Activated CD4-positive, alpha-beta memory T cell treated with anti-CD3 and anti-CD28 coated beads, Interleukin-2, amount 10 ng/mL, durations not matched to agents 7 days and 5 days (primary cell): ENCODE measurements around the gene BMP5. TPM values are rescaled to one million over a fixed set of nuclear protein-coding genes. Genes with fewer than 3 reads are reported as not detected.
"Not testable (repeated sequence)": the region's sequence is repeated elsewhere in the genome, so short reads cannot be mapped to it uniquely, and the experiment has no call there.

Experiments used
- CTCF ChIA-PET: fragments of 350-600 bp; sonication (Branson Sonifier 250); formaldehyde crosslinking; loops from one replicate; lab custom pipeline; 2021; ENCODE audit warnings: antibody characterized with exemption, inconsistent platforms; lab: Charles Lee
- POLR2A ChIA-PET: fragments of 350-600 bp; sonication (Branson Sonifier 250); formaldehyde crosslinking; loops from one replicate; lab custom pipeline; 2021; ENCODE audit warnings: antibody characterized with exemption; lab: Charles Lee
- DNase-seq: peaks from one replicate; pipeline ENCODE4 v3.0.0-alpha.2; 2020
- H3K27ac Mint-ChIP-seq: one replicate; pipeline ENCODE4 v1.8.0; 2021; ENCODE audit warnings: mild to moderate bottlenecking, mixed read lengths
- H3K27me3 Mint-ChIP-seq: one replicate; pipeline ENCODE4 v1.8.0; 2021; ENCODE audit warnings: mixed read lengths
- H3K36me3 Mint-ChIP-seq: one replicate; pipeline ENCODE4 v1.8.0; 2021; ENCODE audit warnings: low read depth, mixed read lengths
- H3K4me1 Mint-ChIP-seq: one replicate; pipeline ENCODE4 v1.8.0; 2021; ENCODE audit warnings: mixed read lengths
- H3K4me3 Mint-ChIP-seq: one replicate; pipeline ENCODE4 v1.8.0; 2021; ENCODE audit warnings: mild to moderate bottlenecking, mixed read lengths
- H3K9me3 Mint-ChIP-seq: one replicate; pipeline ENCODE4 v1.8.0; 2021; ENCODE audit warnings: mixed read lengths
- total RNA-seq, 2 experiments: library from RNA; stranded (reverse); gene quantifications; one replicate each; pipeline ENCODE4 v1.2.3, GENCODE V29; 2021

Gene BMP5
- not detected for total RNA-seq

DNA sequence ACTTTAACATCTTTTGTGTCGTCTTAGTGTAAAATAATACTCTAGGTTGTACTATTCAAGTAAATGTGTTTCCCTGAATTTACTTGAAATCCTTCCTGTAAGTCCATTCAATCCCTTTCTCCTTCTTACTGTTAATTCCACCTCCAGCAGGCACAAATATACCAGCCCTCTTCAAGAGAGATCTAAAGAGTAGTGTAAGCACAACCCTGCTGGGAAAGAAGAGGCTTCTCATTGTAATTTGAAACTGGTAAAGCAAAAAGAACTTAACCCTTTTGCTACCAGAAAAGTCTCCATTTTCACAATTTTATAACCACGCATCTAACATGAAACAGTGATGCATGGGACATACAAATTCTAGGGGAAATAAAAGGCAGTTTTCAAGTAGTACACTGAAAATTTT, at the start of gene BMP5:
Gene BMP5, minus strand, starts transcription at position 191 of the 400 bp plus-strand sequence. CDS start 725 bp downstream, outside the sequence.
- Mint-ChIP-seq H3K27me3 (no peaks in the 10 kb centered on the region), H3K9me3 (no peaks in the 10 kb centered on the region), H3K4me1 (no peaks in the 10 kb centered on the region), H3K4me3 (no peak within 1 kb of the TSS), H3K36me3 (no peaks in the 10 kb centered on the region), H3K27ac (no peak within 1 kb of the TSS)
- ChIA-PET CTCF (no interaction called here), POLR2A (no interaction called here)
- DNase-seq = no peak

DNA sequence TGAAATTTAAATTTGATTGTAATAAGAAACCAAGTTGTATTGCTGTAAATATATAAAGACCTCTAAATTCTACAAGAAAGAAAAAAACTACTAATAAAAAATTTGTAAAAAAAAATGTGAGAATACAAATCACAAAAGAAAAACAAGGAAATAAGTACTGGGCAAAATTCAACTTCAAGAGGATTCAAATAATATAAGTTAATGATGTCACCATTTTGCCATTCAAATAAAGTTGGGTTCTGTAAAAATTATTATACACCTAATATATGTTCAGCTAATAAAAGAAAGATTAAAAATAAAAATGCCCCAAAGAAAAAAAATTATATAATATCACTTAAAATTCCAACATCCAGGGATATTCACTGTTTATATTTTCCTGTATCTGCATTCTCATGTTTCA, 47.0 kb upstream of the BMP5 start:
- no peaks in the 10 kb centered on the region for H3K4me1 Mint-ChIP-seq
- CTCF ChIA-PET = no interaction called here
- H3K36me3 Mint-ChIP-seq = no peaks in the 10 kb centered on the region
- peaks cover 4% of the 10 kb centered on the region for H3K9me3 Mint-ChIP-seq
- no peaks in the 10 kb centered on the region for H3K27me3 Mint-ChIP-seq
- POLR2A ChIA-PET = no interaction called here
- no peak for DNase-seq
- H3K27ac Mint-ChIP-seq = no peak overlapping the region
- H3K4me3 Mint-ChIP-seq = no peak overlapping the region

DNA sequence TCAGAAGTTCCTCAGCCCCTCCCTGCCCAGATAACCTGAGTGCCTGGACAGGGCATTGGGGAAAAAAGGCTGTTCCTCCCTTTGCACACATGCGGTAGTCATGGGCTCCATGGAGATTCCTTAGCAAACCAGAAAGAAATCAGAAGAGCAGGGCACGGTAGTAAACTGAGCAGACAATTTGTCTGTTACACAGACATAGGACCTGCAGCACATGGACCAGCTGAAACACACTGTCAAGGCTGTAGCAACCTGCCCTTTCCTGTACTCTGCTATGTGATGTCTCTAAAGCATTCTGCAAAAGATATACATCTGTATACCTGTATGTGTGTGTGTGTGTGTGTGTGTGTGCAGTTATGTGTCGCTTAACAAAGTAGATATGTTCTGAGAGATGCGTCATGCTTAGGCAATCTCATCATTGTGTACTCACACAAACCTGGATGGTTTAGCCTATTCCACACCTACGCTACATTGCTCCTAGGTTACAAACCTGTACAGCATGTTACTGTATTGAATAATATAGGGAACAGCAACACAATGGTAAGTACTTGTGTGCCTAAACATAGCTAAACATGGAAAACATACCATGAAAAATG, 44.4 kb upstream of the BMP5 start:
- POLR2A ChIA-PET = no interaction called here

DNA sequence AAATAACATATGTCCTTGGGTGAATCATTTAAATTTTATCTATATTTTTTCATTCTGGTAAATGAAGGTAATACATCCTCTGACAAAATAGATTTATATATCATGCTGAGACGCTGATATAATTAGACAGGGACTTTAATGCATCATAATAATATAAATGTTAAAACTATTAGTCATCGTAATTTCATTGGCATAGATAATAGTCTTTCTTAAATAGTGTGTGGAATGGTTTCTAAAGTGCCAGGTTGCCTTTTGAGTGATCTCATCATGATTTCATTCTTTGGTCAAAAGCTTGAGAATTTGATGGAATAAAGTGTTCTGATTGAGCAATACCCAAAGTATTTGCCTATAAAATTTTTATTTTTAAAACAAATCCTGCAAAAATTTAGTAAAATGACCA, 43.2 kb upstream of the BMP5 start:
- no peak overlapping the region for H3K4me3 Mint-ChIP-seq
- CTCF ChIA-PET = no interaction called here
- no peaks in the 10 kb centered on the region for H3K36me3 Mint-ChIP-seq
- POLR2A ChIA-PET = no interaction called here
- DNase-seq = no peak
- H3K9me3 Mint-ChIP-seq = peaks cover 6% of the 10 kb centered on the region
- no peak overlapping the region for H3K27ac Mint-ChIP-seq
- H3K4me1 Mint-ChIP-seq = no peaks in the 10 kb centered on the region
- no peaks in the 10 kb centered on the region for H3K27me3 Mint-ChIP-seq

More for the DNA sequence above, 44.4 kb upstream of the BMP5 start:
- no peaks in the 10 kb centered on the region for H3K27me3 Mint-ChIP-seq
- H3K36me3 Mint-ChIP-seq = no peaks in the 10 kb centered on the region
- H3K4me3 Mint-ChIP-seq = no peak overlapping the region
- no peak overlapping the region for H3K27ac Mint-ChIP-seq
- H3K4me1 Mint-ChIP-seq = no peaks in the 10 kb centered on the region
- H3K9me3 Mint-ChIP-seq = peaks cover 6% of the 10 kb centered on the region
- DNase-seq = no peak
- CTCF ChIA-PET = no interaction called here

DNA sequence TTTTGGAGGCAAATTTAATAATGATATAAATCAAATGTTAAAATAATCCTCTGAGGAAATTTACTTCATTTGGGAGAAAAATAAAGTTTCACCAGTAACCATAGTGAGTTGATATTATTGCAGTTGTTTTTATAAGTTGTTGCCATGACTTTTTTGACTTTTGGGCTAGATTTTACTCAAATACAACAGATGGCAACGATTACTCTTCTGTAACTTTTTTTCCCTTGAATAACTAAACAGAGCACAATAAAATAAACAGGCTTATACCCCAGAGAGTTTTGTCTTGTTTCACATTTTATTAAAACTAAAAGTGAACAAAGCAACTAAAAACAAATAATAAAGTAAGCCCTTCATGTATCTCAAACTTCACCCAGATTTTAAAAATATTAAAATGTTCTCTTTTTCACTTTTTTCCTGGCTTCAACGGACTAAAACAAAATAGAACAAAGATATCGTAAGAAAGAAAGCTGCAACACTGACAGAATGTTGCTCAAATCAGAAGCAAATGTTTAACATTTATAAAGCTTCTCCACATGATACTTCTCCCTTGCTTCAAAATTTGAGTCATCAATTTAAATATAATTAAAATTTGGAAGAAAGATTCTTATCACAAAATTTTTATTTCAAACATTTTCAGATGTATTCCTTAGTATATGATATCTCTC, 42.5 kb upstream of the BMP5 start:
- H3K4me1 Mint-ChIP-seq = no peaks in the 10 kb centered on the region
- H3K27ac Mint-ChIP-seq = no peak overlapping the region
- ChIA-PET POLR2A (no interaction called here), CTCF (no interaction called here)
- H3K36me3 Mint-ChIP-seq = no peaks in the 10 kb centered on the region
- no peak overlapping the region for H3K4me3 Mint-ChIP-seq
- peaks cover 4% of the 10 kb centered on the region for H3K9me3 Mint-ChIP-seq
- DNase-seq = no peak
- no peaks in the 10 kb centered on the region for H3K27me3 Mint-ChIP-seq

DNA sequence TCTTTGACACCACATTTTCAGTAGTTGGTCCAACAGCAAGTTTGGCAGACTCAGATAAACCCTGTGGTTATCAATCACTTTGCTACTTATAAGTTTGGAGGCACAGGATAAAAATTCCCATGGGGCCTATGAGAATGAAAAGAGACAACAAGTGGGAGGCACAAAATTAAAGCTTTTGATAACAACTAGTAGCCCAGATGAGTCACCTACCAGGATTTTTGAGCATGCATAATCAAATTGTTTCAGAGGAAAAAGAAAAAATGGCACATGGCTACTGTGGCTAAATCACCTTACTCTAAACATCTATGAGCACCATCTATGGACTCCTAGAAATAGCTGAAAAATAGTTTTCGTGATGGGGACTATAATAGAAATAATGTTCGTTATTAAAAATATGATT, 40.8 kb upstream of the BMP5 start:
- no peak overlapping the region for H3K4me3 Mint-ChIP-seq
- peaks cover 4% of the 10 kb centered on the region for H3K9me3 Mint-ChIP-seq
- DNase-seq = no peak
- no peaks in the 10 kb centered on the region for H3K4me1 Mint-ChIP-seq
- ChIA-PET CTCF (no interaction called here), POLR2A (no interaction called here)
- no peaks in the 10 kb centered on the region for H3K27me3 Mint-ChIP-seq
- no peak overlapping the region for H3K27ac Mint-ChIP-seq
- H3K36me3 Mint-ChIP-seq = no peaks in the 10 kb centered on the region

DNA sequence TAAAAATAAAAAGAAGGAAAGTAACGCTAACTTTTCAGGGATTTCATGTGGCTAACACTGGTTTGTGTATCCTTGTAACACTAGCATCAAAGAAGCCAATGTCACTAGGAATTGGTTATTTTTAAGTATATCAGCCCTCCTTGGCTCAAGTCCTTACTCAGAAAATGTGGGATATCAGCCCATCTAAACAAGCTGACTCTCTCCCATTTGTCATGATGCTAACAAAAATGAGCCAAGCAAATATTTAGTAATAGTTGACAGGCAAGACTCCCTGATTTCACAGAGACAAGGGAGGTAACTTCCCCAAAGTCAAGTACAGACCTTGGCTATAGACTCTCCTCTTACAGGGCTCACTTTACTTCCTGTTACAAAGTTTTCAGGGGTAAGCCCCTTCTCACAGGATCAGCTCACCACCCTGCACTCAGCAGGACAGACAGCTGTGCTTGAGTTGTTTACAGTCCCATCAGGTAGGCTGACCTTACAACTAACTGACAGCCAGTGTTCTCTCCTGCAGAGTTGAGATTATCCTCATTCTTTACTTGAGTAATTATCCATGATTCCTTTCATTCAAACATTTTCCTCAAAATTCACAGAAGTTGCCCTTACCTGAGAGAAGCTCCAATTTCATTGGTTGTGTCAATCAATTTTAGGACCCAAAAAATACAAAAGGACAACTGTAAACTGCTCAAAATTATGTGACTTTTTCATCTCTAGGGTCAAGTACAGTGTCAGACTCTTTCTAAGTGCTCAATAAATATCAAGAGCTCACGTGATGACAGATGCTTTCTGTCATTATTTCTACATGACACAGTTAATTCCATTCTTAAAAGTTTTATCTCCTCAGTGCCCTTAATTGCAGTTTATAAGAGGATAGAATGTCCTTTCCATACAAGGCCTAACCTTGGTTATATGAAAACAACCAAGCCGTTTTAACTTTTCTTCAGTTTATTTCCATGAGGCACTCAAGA, 38.1 kb upstream of the BMP5 start:
- DNase-seq = no peak
- peaks cover 2% of the 10 kb centered on the region for H3K9me3 Mint-ChIP-seq
- H3K27me3 Mint-ChIP-seq = no peaks in the 10 kb centered on the region
- H3K4me3 Mint-ChIP-seq = no peak overlapping the region
- POLR2A ChIA-PET = no interaction called here
- no peak overlapping the region for H3K27ac Mint-ChIP-seq
- CTCF ChIA-PET = no interaction called here
- no peaks in the 10 kb centered on the region for H3K36me3 Mint-ChIP-seq
- H3K4me1 Mint-ChIP-seq = no peaks in the 10 kb centered on the region

DNA sequence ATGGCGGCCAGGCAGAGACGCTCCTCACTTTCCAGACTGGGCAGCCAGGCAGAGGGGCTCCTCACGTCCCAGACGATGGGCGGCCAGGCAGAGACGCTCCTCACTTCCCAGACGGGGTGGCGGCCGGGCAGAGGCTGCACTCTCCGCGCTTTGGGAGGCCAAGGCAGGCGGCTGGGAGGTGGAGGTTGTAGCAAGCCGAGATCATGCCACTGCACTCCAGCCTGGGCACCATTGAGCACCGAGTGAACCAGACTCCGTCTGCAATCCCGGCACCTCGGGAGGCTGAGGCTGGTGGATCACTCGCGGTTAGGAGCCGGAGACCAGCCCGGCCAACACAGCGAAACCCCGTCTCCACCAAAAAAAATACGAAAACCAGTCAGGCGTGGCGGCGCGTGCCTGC, 35.1 kb upstream of the BMP5 start:
- H3K27me3 Mint-ChIP-seq, CTCF ChIA-PET, H3K4me1 Mint-ChIP-seq, DNase-seq, H3K36me3 Mint-ChIP-seq, H3K9me3 Mint-ChIP-seq, POLR2A ChIA-PET, H3K27ac Mint-ChIP-seq, H3K4me3 Mint-ChIP-seq: not testable (repeated sequence)

DNA sequence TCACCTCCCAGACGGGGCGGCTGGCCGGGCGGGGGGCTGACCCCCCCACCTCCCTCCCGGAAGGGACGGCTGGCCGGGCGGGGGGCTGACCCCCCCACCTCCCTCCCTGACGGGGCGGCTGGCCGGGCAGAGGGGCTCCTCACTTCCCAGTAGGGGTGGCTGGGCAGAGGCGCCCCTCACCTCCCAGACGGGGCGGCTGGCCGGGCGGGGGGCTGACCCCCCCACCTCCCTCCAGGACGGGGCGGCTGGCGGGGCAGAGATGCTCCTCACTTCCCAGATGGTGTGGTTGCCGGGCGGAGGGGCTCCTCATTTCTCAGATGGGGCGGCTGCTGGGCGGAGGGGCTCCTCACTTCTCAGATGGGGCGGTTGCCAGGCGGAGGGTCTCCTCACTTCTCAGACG, 34.5 kb upstream of the BMP5 start:
- H3K4me3 Mint-ChIP-seq, DNase-seq, H3K4me1 Mint-ChIP-seq, H3K27me3 Mint-ChIP-seq, H3K27ac Mint-ChIP-seq, H3K9me3 Mint-ChIP-seq, POLR2A ChIA-PET, H3K36me3 Mint-ChIP-seq, CTCF ChIA-PET: not testable (repeated sequence)

DNA sequence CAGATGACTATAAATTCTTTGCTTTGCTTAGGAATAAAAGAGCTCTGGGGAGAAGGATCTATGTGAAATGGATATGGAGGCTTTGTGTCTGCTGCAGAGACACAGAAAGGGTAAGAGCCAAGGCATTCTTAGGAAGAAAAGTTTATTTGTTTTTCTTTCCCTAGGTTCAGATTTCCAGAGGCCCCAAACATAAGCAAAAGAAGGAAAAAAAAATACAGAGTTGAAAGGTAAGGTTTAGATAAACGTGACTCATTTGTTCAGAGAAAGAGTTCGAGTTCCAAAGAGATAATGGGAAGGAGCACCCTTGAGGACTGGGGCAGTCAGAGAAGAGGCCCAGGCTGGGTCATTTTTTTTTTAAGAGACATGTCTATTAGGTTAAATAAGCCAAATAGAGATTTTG, 27.4 kb upstream of the BMP5 start:
- H3K4me1 Mint-ChIP-seq = no peaks in the 10 kb centered on the region
- DNase-seq = no peak
- CTCF ChIA-PET = no interaction called here
- no peak overlapping the region for H3K27ac Mint-ChIP-seq
- POLR2A ChIA-PET = no interaction called here
- H3K36me3 Mint-ChIP-seq = no peaks in the 10 kb centered on the region
- no peak overlapping the region for H3K4me3 Mint-ChIP-seq
- no peaks in the 10 kb centered on the region for H3K27me3 Mint-ChIP-seq
- no peaks in the 10 kb centered on the region for H3K9me3 Mint-ChIP-seq

DNA sequence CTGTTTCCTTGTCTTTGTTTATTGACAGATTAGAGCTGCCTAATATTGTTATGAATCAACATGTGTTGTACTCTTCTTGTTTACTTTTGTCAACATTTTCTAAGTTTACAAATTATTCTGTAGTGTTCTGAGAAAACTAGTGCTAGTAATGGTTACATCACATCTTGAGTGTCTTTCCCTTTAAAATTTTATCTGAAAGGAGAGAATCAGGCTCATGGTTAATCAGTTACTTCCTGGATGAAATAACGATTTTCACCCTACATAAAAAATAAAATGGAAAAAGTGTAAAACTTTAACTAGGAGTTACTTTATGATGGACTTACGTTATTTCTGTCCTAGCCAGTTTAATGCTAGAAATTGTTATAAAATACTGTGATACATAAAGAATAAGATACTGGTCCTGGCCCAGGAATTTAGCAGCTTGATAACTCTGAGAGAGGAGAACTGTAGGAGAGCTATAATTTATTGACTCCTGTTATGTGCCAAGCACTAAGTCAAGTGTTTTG, 26.4 kb upstream of the BMP5 start:
- CTCF ChIA-PET = no interaction called here
- H3K27me3 Mint-ChIP-seq = no peaks in the 10 kb centered on the region
- no peak for DNase-seq
- no peak overlapping the region for H3K27ac Mint-ChIP-seq
- H3K36me3 Mint-ChIP-seq = no peaks in the 10 kb centered on the region
- POLR2A ChIA-PET = no interaction called here
- no peak overlapping the region for H3K4me3 Mint-ChIP-seq
- H3K9me3 Mint-ChIP-seq = no peaks in the 10 kb centered on the region
- no peaks in the 10 kb centered on the region for H3K4me1 Mint-ChIP-seq

DNA sequence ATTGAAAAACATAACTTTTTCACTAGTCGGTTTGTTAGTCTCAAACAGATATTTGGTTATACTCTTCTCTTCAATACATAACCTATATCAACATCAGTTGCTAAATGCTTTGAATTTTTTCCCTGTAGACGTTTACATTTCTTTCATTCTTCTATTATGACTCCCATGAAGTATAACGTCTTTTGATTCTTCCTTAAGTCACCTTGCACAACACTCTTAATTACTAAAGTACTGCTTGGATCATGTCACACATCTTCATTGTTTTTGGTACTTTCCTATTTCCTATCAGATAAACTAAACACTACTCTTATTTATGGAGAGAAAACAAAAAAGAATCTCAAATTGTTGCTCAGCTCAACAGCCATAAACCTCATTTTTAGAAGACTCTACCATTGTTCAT, 23.0 kb upstream of the BMP5 start:
- Mint-ChIP-seq H3K36me3 (no peaks in the 10 kb centered on the region), H3K4me3 (no peak overlapping the region), H3K9me3 (no peaks in the 10 kb centered on the region), H3K4me1 (no peaks in the 10 kb centered on the region), H3K27ac (no peak overlapping the region), H3K27me3 (no peaks in the 10 kb centered on the region)
- ChIA-PET CTCF (no interaction called here), POLR2A (no interaction called here)
- DNase-seq = no peak

DNA sequence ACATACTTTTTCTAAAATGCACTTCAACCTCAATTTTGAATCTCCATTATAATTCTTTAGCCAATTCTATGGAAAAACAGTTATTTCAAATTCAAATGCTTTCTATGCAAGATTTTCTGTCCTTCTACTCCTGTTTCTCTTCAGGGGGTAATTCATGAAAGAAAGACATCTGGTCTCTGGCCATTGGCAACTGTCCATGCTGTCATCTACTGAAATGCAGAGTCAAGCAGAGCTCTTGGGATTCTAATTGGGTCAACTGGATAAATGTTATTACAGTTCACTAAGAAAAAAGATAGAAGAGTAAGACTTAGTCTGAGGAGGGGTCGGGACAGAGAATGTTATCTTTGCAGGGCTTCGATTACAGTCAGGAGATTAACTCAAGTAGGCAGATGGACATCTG, 22.0 kb upstream of the BMP5 start:
- CTCF ChIA-PET = no interaction called here
- no peak overlapping the region for H3K4me3 Mint-ChIP-seq
- H3K36me3 Mint-ChIP-seq = no peaks in the 10 kb centered on the region
- POLR2A ChIA-PET = no interaction called here
- DNase-seq = no peak
- no peaks in the 10 kb centered on the region for H3K9me3 Mint-ChIP-seq
- H3K4me1 Mint-ChIP-seq = no peaks in the 10 kb centered on the region
- H3K27me3 Mint-ChIP-seq = no peaks in the 10 kb centered on the region
- H3K27ac Mint-ChIP-seq = no peak overlapping the region
